Measurements from ENCODE around the gene FMOD.

GRCh38 chr1:203322500-203323179 lies 28.3 kb downstream of the FMOD start:
- no peak for TF ChIP-seq CTCF (conservative IDR thresholded peaks at IDR 0.05; ENCODE audit: low read length)
- TF ChIP-seq EZH2phosphoT487 (IDR thresholded peaks at IDR 0.05; ENCODE audit: borderline replicate concordance): no peak

Measured in Loucy (cell line).